Parathyroid adenoma (tissue), 2 donors: ENCODE results near the gene EMC7.

Experiments
- H2AFZ ChIP-seq: fragments of 300-600 bp; sonication (generic); one replicate; pipeline ENCODE4 v1.7.0; 2017; ENCODE audit warnings: antibody characterized with exemption, mild to moderate bottlenecking
- H3K27ac ChIP-seq: fragments of 300-600 bp; sonication (generic); one replicate; pipeline ENCODE4 v1.7.0; 2017
- H3K27me3 ChIP-seq: fragments of 300-600 bp; sonication (generic); one replicate; pipeline ENCODE4 v1.7.0; 2017; ENCODE audit warnings: low read length; ENCODE audit not compliant: control insufficient read depth, insufficient read depth
- H3K36me3 ChIP-seq: fragments of 300-600 bp; sonication (generic); one replicate; pipeline ENCODE4 v1.7.0; 2017; ENCODE audit warnings: low read length; ENCODE audit not compliant: control insufficient read depth, insufficient read depth
- H3K4me1 ChIP-seq: fragments of 300-600 bp; sonication (generic); one replicate; pipeline ENCODE4 v1.7.0; 2017; ENCODE audit warnings: control low read depth
- H3K4me2 ChIP-seq: fragments of 300-600 bp; sonication (generic); one replicate; pipeline ENCODE4 v1.7.0; 2017; ENCODE audit warnings: low read length
- H3K4me3 ChIP-seq: fragments of 300-600 bp; sonication (generic); one replicate; pipeline ENCODE4 v1.7.0; 2017; ENCODE audit warnings: low read depth, low read length
- H3K79me2 ChIP-seq: fragments of 300-600 bp; sonication (generic); one replicate; pipeline ENCODE4 v1.7.0; 2017; ENCODE audit warnings: control low read depth
- H3K9ac ChIP-seq: fragments of 300-600 bp; sonication (generic); one replicate; pipeline ENCODE4 v1.7.0; 2017; ENCODE audit warnings: mild to moderate bottlenecking
- H3K9me3 ChIP-seq: fragments of 300-600 bp; sonication (generic); one replicate; pipeline ENCODE4 v1.7.0; 2017; ENCODE audit warnings: low read length; ENCODE audit not compliant: control insufficient read depth
- CTCF ChIP-seq: fragments of 300-600 bp; sonication (generic); IDR thresholded peaks from one replicate; pipeline ENCODE4 v1.7.0; 2017; ENCODE audit warnings: antibody characterized with exemption, mild to moderate bottlenecking
- donor health status: primary hyperparathyroidism.

EMC7 gene

GRCh38 chr15:34101366-34102174 lies at the start of gene EMC7, which contains the start of gene PGBD4:
TSS of gene EMC7 (minus strand) at chr15:34101862. CDS start at chr15:34101839, 23 bp downstream.
TSS of gene PGBD4 (plus strand) at chr15:34102083. CDS start at chr15:34102532, 449 bp downstream.
- no peaks in the 10 kb centered on the region for H3K36me3 ChIP-seq
- peaks cover 4% of the 10 kb centered on the region for H3K4me1 ChIP-seq
- no peaks in the 10 kb centered on the region for H3K9me3 ChIP-seq
- H3K9ac ChIP-seq, result peak within 1 kb of the TSS; percentile 37
- H3K27me3 ChIP-seq, result no peaks in the 10 kb centered on the region
- H3K4me3 ChIP-seq, result peak within 1 kb of the TSS; percentile 84
- H3K27ac ChIP-seq, result peak within 1 kb of the TSS; percentile 82
- peaks cover 12% of the 10 kb centered on the region for H3K79me2 ChIP-seq
- peak within 1 kb of the TSS; percentile 89 for H2AFZ ChIP-seq
- H3K4me2 ChIP-seq, result peak within 1 kb of the TSS; percentile 87
- no peak for TF ChIP-seq CTCF

GRCh38 chr15:34147371-34148140 lies 45.9 kb upstream of the EMC7 start:
- Histone ChIP-seq H2AFZ (no peak overlapping the region), H3K27me3 (no peaks in the 10 kb centered on the region), H3K9me3 (no peaks in the 10 kb centered on the region), H3K9ac (no peak overlapping the region), H3K4me1 (no peaks in the 10 kb centered on the region), H3K4me2 (no peak overlapping the region), H3K36me3 (no peaks in the 10 kb centered on the region), H3K79me2 (no peaks in the 10 kb centered on the region), H3K4me3 (no peak overlapping the region), H3K27ac (no peak overlapping the region)
- no peak for TF ChIP-seq CTCF

GRCh38 chr15:34133511-34133910 lies 31.8 kb upstream of the EMC7 start:
- H2AFZ ChIP-seq, result no peak overlapping the region

GRCh38 chr15:34132881-34133280 lies 31.2 kb upstream of the EMC7 start:
- H3K9me3 ChIP-seq, result no peaks in the 10 kb centered on the region
- no peak overlapping the region for H3K9ac ChIP-seq
- H3K27ac ChIP-seq, result no peak overlapping the region
- no peaks in the 10 kb centered on the region for H3K79me2 ChIP-seq
- no peak overlapping the region for H3K4me3 ChIP-seq
- TF ChIP-seq CTCF, result no peak
- no peaks in the 10 kb centered on the region for H3K27me3 ChIP-seq
- no peak overlapping the region for H3K4me2 ChIP-seq
- H3K4me1 ChIP-seq, result no peaks in the 10 kb centered on the region
- H3K36me3 ChIP-seq, result no peaks in the 10 kb centered on the region
- H2AFZ ChIP-seq, result no peak overlapping the region

More at GRCh38 chr15:34133511-34133910, 31.8 kb upstream of the EMC7 start:
- Histone ChIP-seq H3K36me3 (no peaks in the 10 kb centered on the region), H3K27ac (no peak overlapping the region), H3K79me2 (no peaks in the 10 kb centered on the region), H3K27me3 (no peaks in the 10 kb centered on the region), H3K9ac (no peak overlapping the region), H3K4me1 (no peaks in the 10 kb centered on the region), H3K9me3 (no peaks in the 10 kb centered on the region), H3K4me2 (no peak overlapping the region), H3K4me3 (no peak overlapping the region)
- TF ChIP-seq CTCF, result no peak
